GM12874 (cell line): Measurements from ENCODE around the gene MIER2.

Experiments used
- CTCF ChIP-seq: IDR thresholded peaks from 2 replicates; pipeline ENCODE4 v1.5.1; 2011; ENCODE audit warnings: low read depth, mild to moderate bottlenecking, control low read depth, low read length, moderate library complexity; ENCODE audit not compliant: insufficient read depth

Gene MIER2

GRCh38 chr19:367561-367960, 23.0 kb upstream of the MIER2 start:
- TF ChIP-seq CTCF, result no peak

DNA sequence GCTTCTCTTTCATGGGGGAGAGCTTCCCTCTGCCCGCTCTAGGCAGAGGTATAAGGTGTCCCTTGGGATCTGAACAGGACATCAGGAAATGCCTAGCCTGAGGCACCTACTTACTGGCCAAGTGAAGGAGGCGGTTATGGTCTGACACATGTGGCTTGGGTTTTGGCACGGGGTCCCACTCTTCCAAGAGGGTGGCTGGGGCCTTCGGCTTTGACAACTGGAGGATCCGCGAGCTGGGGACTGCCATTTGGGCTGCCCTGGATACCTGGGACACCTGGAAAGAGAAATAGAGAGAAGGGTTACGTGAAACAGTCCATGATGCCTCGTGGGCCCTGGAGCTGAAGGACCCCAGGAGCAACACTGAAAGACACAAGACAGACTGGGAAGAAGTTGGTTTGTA, 22.4 kb upstream of the MIER2 start:
- TF ChIP-seq CTCF, result no peak

DNA sequence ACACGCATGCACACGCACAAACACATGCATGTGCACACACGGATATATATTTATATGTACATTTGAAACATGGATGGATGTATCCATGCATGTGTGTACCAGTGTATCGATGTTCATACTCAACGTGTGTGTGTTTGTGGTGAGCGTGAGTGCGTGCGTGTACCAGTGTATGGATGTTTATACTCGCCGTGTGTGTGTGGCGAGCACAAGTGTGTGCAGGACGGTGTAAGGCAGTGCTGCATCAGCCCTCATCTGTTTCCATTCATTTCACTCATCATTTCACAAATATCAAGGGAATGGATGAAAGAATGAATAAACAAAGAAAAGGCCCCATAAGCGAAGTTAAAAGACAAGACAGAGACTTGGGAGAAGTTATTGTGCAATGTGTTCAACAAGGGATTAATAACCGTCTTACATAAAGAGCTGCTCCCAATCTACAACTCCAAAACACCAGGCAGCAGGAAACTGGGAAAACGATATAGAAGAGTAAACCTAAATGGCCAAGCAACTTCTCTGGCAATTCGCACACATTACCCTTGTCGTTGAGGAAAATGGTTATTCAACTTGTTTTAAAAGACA, 21.7 kb upstream of the MIER2 start:
- no peak for TF ChIP-seq CTCF

- TF ChIP-seq CTCF, result no peak
Observed at GRCh38 chr19:364496-365287, 20.1 kb upstream of the MIER2 start.

- TF ChIP-seq CTCF, result no peak
Observed at GRCh38 chr19:362683-363082, 18.1 kb upstream of the MIER2 start.

DNA sequence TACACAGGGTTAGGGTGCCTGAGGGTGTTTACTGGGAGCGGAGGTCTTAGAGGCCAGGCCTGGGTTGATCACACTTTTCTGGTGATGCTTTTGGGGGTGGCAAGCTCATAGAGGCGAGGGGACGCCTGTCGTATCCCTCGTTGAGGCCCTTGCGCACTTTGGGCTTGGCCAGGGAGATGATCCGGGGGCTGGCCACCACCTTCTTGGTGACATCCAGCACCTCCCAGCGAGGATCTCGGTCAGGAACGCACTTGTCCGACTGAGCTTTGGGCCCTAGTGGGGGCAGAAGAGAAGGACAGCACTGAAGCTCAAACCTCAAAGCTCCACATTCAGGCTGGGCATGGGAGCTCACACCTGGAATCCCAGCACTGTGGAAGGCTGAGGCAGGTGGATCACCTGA, 17.6 kb upstream of the MIER2 start:
- TF ChIP-seq CTCF, result no peak

- no peak for TF ChIP-seq CTCF
Observed at GRCh38 chr19:359653-359925, 15.0 kb upstream of the MIER2 start.
